Measurements from ENCODE around the gene CDK16. TPM values are rescaled to one million over a fixed set of nuclear protein-coding genes. Genes with fewer than 3 reads are reported as not detected.

CDK16 gene
- total and polyA plus RNA-seq, 8 donors, result 81.1 to 113 (median 96.1) TPM

- H3K27me3 ChIP-seq, result peaks cover 0 to 5% of the 10 kb centered on the region in 2 donors
- no peak overlapping the region for H3K27ac ChIP-seq
- DNase-seq, result peak in 1 of 4 donors; percentile 19
- H3K4me1 ChIP-seq, result no peaks in the 10 kb centered on the region
- H3K36me3 ChIP-seq, result peaks cover 0 to 100% of the 10 kb centered on the region in 2 donors
- intact Hi-C loops (cut with DNase I), result no loop called here
- ATAC-seq, result no peak
- no peak overlapping the region for H3K4me3 ChIP-seq
- TF ChIP-seq CTCF (IDR thresholded peaks at IDR 0.05), result no peak
- no peaks in the 10 kb centered on the region for H3K9me3 ChIP-seq
Measured at GRCh38 chrX:47179221-47179927, 39.1 kb upstream of the CDK16 start.

GRCh38 chrX:47179928-47180255 is 38.6 kb upstream of the CDK16 start:
- peaks cover 0 to 5% of the 10 kb centered on the region in 2 donors for H3K27me3 ChIP-seq
- H3K4me1 ChIP-seq, result no peaks in the 10 kb centered on the region
- no peaks in the 10 kb centered on the region for H3K9me3 ChIP-seq
- no peak overlapping the region for H3K4me3 ChIP-seq
- peaks cover 0 to 100% of the 10 kb centered on the region in 2 donors for H3K36me3 ChIP-seq
- intact Hi-C loops (cut with DNase I), result no loop called here
- no peak for TF ChIP-seq CTCF (IDR thresholded peaks at IDR 0.05)
- no peak overlapping the region for H3K27ac ChIP-seq
- no peak for ATAC-seq
- DNase-seq, result peak in 1 of 4 donors; percentile 15

DNA sequence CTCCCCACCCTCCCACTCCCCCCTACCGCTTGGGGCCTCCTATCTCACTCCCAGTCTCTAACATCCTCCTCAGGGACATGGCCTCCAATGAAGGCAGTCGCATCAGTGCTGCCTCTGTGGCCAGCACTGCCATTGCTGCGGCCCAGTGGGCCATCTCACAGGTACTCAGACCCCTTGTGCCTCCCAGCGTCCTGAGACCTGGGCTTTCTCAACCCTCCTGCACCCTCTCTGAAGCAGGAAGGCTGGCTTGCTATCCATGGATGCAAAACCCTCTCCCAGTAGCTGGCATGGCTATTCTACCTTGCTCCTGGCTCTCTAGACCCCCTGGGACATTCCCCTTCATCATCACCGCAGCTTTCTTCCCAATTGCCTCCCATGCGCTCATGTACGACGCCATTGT is 38.1 kb upstream of the CDK16 start:
- no peaks in the 10 kb centered on the region for H3K4me1 ChIP-seq
- peaks cover 0 to 5% of the 10 kb centered on the region in 2 donors for H3K27me3 ChIP-seq
- H3K4me3 ChIP-seq, result no peak overlapping the region
- intact Hi-C loops (cut with DNase I), result no loop called here
- DNase-seq (no peak), ATAC-seq (no peak)
- peaks cover 0 to 100% of the 10 kb centered on the region in 2 donors for H3K36me3 ChIP-seq
- no peak for TF ChIP-seq CTCF (IDR thresholded peaks at IDR 0.05)
- no peaks in the 10 kb centered on the region for H3K9me3 ChIP-seq
- H3K27ac ChIP-seq, result no peak overlapping the region

DNA sequence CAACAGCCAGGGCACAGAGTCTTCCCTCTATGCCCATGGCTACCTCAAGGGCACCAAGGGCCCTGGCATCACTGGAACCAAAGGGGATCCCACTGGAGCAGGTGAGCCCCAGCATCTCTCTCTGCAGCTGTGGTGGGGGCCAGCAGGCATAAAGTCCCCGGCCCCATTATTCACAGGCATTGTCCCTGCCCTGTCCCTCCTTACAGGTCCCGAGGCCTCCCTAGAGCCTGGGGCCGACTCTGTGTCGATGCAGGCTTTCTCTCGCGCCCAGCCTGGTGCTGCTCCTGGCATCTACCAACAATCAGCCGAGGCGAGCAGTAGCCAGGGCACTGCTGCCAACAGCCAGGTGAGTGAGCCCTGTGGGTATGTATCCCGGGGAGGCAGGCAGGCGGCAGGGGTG is 37.2 kb upstream of the CDK16 start:
- Histone ChIP-seq H3K4me3 (no peak overlapping the region), H3K4me1 (no peaks in the 10 kb centered on the region), H3K27me3 (peaks cover 0 to 5% of the 10 kb centered on the region in 2 donors), H3K36me3 (peaks cover 0 to 100% of the 10 kb centered on the region in 2 donors), H3K27ac (no peak overlapping the region), H3K9me3 (no peaks in the 10 kb centered on the region)
- ATAC-seq (no peak), DNase-seq (no peak)
- no peak for TF ChIP-seq CTCF (IDR thresholded peaks at IDR 0.05)
- intact Hi-C loops (cut with DNase I), result no loop called here

- peaks cover 0 to 5% of the 10 kb centered on the region in 2 donors for H3K27me3 ChIP-seq
Measured at GRCh38 chrX:47182106-47182700, 36.3 kb upstream of the CDK16 start.

More at GRCh38 chrX:47182106-47182700, 36.3 kb upstream of the CDK16 start:
- Histone ChIP-seq H3K4me1 (no peaks in the 10 kb centered on the region), H3K4me3 (no peak overlapping the region), H3K27ac (no peak overlapping the region), H3K9me3 (no peaks in the 10 kb centered on the region), H3K36me3 (peaks cover 0 to 100% of the 10 kb centered on the region in 2 donors)
- TF ChIP-seq CTCF (IDR thresholded peaks at IDR 0.05), result no peak
- ATAC-seq (no peak), DNase-seq (peak in 1 of 4 donors; percentile 26)
- intact Hi-C loops (cut with DNase I), result no loop called here

Measured in left lung (tissue), 10 donors.